ENCODE measurements around the gene CNNM1.

DNA sequence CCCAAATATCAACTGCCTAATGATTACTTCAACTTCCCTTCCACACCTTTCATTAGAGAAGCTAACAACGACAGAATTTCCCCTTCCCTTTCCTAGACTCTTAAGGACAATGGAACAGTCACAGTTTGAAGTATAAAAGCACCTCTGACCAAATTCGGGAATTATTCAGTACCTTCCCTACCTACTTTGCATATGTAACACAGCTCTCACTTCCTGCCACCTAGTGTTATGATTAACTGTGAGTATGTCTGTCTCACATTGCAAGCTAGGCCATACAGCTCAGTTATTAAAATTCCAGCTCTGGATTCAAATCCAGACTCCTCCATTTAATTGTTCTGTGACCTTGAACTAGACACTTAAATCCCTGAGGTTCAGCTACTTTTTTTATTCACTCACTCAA lies 48.7 kb upstream of the CNNM1 start:
- TF ChIP-seq, protein P1, sequence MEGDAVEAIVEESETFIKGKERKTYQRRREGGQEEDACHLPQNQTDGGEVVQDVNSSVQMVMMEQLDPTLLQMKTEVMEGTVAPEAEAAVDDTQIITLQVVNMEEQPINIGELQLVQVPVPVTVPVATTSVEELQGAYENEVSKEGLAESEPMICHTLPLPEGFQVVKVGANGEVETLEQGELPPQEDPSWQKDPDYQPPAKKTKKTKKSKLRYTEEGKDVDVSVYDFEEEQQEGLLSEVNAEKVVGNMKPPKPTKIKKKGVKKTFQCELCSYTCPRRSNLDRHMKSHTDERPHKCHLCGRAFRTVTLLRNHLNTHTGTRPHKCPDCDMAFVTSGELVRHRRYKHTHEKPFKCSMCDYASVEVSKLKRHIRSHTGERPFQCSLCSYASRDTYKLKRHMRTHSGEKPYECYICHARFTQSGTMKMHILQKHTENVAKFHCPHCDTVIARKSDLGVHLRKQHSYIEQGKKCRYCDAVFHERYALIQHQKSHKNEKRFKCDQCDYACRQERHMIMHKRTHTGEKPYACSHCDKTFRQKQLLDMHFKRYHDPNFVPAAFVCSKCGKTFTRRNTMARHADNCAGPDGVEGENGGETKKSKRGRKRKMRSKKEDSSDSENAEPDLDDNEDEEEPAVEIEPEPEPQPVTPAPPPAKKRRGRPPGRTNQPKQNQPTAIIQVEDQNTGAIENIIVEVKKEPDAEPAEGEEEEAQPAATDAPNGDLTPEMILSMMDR (IDR thresholded peaks at IDR 0.05; ENCODE audit: poor library complexity): no peak
- TF ChIP-seq EZH2phosphoT487 (IDR thresholded peaks at IDR 0.05; ENCODE audit: low read depth, severe bottlenecking, unreplicated experiment): no peak
